A549 (cell line): ENCODE results near the gene HEPHL1. TPM values are rescaled to one million over a fixed set of nuclear protein-coding genes. Genes with fewer than 3 reads are reported as not detected.

Experiments used
- ATAC-seq, 2 experiments: fragments of 200-7000 bp in 1 of 2; fragments of >200 bp in 1 of 2; cut with Nextera tagmentation in 1 of 2; cut with Tn5 transposase in 1 of 2; 3 replicates each; pipeline versions ENCODE4 v1.8.0 to v1.9.1; 2018 to 2020; ENCODE audit warnings: mild to moderate bottlenecking in 1 of 2, moderate library complexity in 1 of 2
- CTCF ChIA-PET: fragments of 300-600 bp; sonication (Branson Sonifier 250); formaldehyde crosslinking; extraction: SDS; loops from one replicate; lab custom pipeline; 2021; ENCODE audit warnings: antibody characterized with exemption, inconsistent platforms; lab: Yijun Ruan, JAX
- POLR2A ChIA-PET: fragments of 350-600 bp; formaldehyde crosslinking; extraction: SDS; loops from one replicate; lab custom pipeline; 2021; ENCODE audit warnings: antibody characterized with exemption, inconsistent platforms; lab: Yijun Ruan, JAX
- DNase-seq, 2 experiments: peaks; one replicate each; pipeline versions ENCODE4 v3.0.0 to v3.0.0-alpha.2; 2011 to 2016; ENCODE audit warnings: low read depth in 1 of 2, low spot score in 1 of 2
- FAIRE-seq: peaks from 2 replicates; lab custom pipeline; 2011; peaks lifted over from hg19 to GRCh38; lab: Jason Lieb, UNC
- H3K27ac ChIP-seq, 2 experiments: fragments of >200 bp; sonication (Bioruptor Twin); formaldehyde crosslinking; 3 replicates each; pipeline ENCODE4 v1.5.1; 2016 to 2017
- H3K4me1 ChIP-seq: fragments of >200 bp; sonication (Bioruptor Twin); formaldehyde crosslinking; 3 replicates; pipeline ENCODE4 v1.6.1; 2016
- H3K4me2 ChIP-seq: fragments of >200 bp; sonication (Bioruptor Twin); formaldehyde crosslinking; 3 replicates; pipeline ENCODE4 v1.6.1; 2016
- H3K4me3 ChIP-seq: fragments of >200 bp; sonication (Bioruptor Twin); formaldehyde crosslinking; 3 replicates; pipeline ENCODE4 v1.5.1; 2016
- H3K9me3 ChIP-seq: fragments of >200 bp; sonication (Bioruptor Twin); formaldehyde crosslinking; 3 replicates; pipeline ENCODE4 v1.6.1; 2016
- BHLHE40 ChIP-seq: IDR thresholded peaks from 2 replicates; pipeline ENCODE4 v1.6.1; 2012; ENCODE audit warnings: low read depth, low read length, inconsistent platforms
- CBX2 ChIP-seq: fragments of 200-600 bp; sonication (generic); IDR thresholded peaks from 2 replicates; pipeline ENCODE4 v1.6.1; 2016; ENCODE audit warnings: low read depth, mild to moderate bottlenecking, borderline replicate concordance
- CEBPB ChIP-seq, 2 experiments: fragments of >200 bp in 1 of 2; sonication (Bioruptor Twin) in 1 of 2; formaldehyde crosslinking in 1 of 2; IDR thresholded peaks; 2 replicates each; pipeline ENCODE4 v1.6.1; 2012 to 2016
- EHF ChIP-seq: fragments of 250-450 bp; sonication (Bioruptor Pico); IDR thresholded peaks from 2 replicates; pipeline ENCODE4 v1.5.0; 2020; ENCODE audit warnings: mild to moderate bottlenecking
- ESRRA ChIP-seq: fragments of 150-350 bp; IDR thresholded peaks from 2 replicates; pipeline ENCODE4 v1.6.1; 2014; ENCODE audit warnings: mild to moderate bottlenecking, low read length, borderline replicate concordance
- FOSL2 ChIP-seq, 2 experiments: fragments of 450-650 bp in 1 of 2; fragments of >200 bp in 1 of 2; sonication (Bioruptor Twin) in 1 of 2; formaldehyde crosslinking; IDR thresholded peaks; 2 replicates each; pipeline versions ENCODE4 v1.5.0 to v1.6.1; 2016 to 2020; ENCODE audit warnings: mild to moderate bottlenecking in 1 of 2, moderate library complexity in 1 of 2
- FOXS1 ChIP-seq: fragments of 250-450 bp; sonication (Bioruptor Pico); IDR thresholded peaks from 2 replicates; pipeline ENCODE4 v1.5.0; 2020; ENCODE audit warnings: mild to moderate bottlenecking, moderate library complexity
- HDAC2 ChIP-seq: fragments of 200-600 bp; sonication (generic); IDR thresholded peaks from 2 replicates; pipeline ENCODE4 v1.6.1; 2016
- HOXB13 ChIP-seq: fragments of 250-450 bp; sonication (Bioruptor Pico); IDR thresholded peaks from 2 replicates; pipeline ENCODE4 v1.5.0; 2020; ENCODE audit warnings: low read depth, mild to moderate bottlenecking, moderate library complexity
- HOXB5 ChIP-seq: fragments of 250-450 bp; sonication (Bioruptor Pico); IDR thresholded peaks from 2 replicates; pipeline ENCODE4 v1.5.0; 2020; ENCODE audit warnings: mild to moderate bottlenecking, moderate library complexity
- JUNB ChIP-seq: fragments of >200 bp; sonication (Bioruptor Twin); formaldehyde crosslinking; IDR thresholded peaks from 2 replicates; pipeline ENCODE4 v1.6.1; 2016
- MAFK ChIP-seq: fragments of 450-650 bp; IDR thresholded peaks from 2 replicates; pipeline ENCODE4 v1.6.1; 2014; ENCODE audit not compliant: partially characterized antibody
- MYC ChIP-seq: IDR thresholded peaks from 2 replicates; pipeline ENCODE4 v1.6.1; 2012; ENCODE audit warnings: mild to moderate bottlenecking, inconsistent platforms, low read length, improper control_type of control experiment, borderline replicate concordance
- NFE2L2 ChIP-seq: fragments of 150-350 bp; conservative IDR thresholded peaks from 2 replicates; pipeline ENCODE4 v1.6.1; 2014; ENCODE audit warnings: low read length
- NR3C1 ChIP-seq: fragments of >200 bp; sonication (Bioruptor Twin); formaldehyde crosslinking; IDR thresholded peaks from 3 replicates; pipeline ENCODE4 v1.6.1; 2017
- POLR2A ChIP-seq: IDR thresholded peaks from 2 replicates; pipeline ENCODE4 v1.6.1; 2012; ENCODE audit warnings: mild to moderate bottlenecking, low read length
- POLR2AphosphoS2 ChIP-seq: conservative IDR thresholded peaks from 2 replicates; pipeline ENCODE4 v1.6.1; 2012; ENCODE audit warnings: low read length, improper control_type of control experiment, inconsistent platforms
- RCOR1 ChIP-seq: fragments of 150-350 bp; IDR thresholded peaks from 2 replicates; pipeline ENCODE4 v1.6.1; 2014; ENCODE audit warnings: antibody characterized with exemption, low read length, low read depth
- SMC3 ChIP-seq: fragments of >200 bp; sonication (Bioruptor Twin); formaldehyde crosslinking; IDR thresholded peaks from 3 replicates; pipeline ENCODE4 v1.6.1; 2018; ENCODE audit warnings: inconsistent platforms
- TFCP2L1 ChIP-seq: fragments of 250-450 bp; sonication (Bioruptor Pico); IDR thresholded peaks from 2 replicates; pipeline ENCODE4 v1.5.0; 2021; ENCODE audit warnings: mild to moderate bottlenecking
- TP53 ChIP-seq: fragments of 250-450 bp; sonication (Bioruptor Pico); IDR thresholded peaks from 2 replicates; pipeline ENCODE4 v1.5.0; 2021; ENCODE audit warnings: mild to moderate bottlenecking, moderate library complexity
- ZC3H11A ChIP-seq: fragments of 450-650 bp; IDR thresholded peaks from 2 replicates; pipeline ENCODE4 v1.6.1; 2014; ENCODE audit warnings: antibody characterized with exemption, mild to moderate bottlenecking
- ZFP36 ChIP-seq: fragments of 450-650 bp; IDR thresholded peaks from 2 replicates; pipeline ENCODE4 v1.6.1; 2014; ENCODE audit warnings: borderline replicate concordance; ENCODE audit not compliant: partially characterized antibody
- ZSCAN20 ChIP-seq: fragments of 250-450 bp; sonication (Bioruptor Pico); IDR thresholded peaks from 2 replicates; pipeline ENCODE4 v1.8.0; 2022; ENCODE audit warnings: mild to moderate bottlenecking, moderate library complexity
- WGBS: methylation state at CpG from one replicate; pipeline ENCODE4 v1.1.6; 2017; ENCODE audit errors: missing lambda C conversion rate; 5-methylcytosine and 5-hydroxymethylcytosine counted together
- polyA plus RNA-seq, 4 experiments: library from polyadenylated mRNA; depleted of rRNA in 3 of 4; stranded (reverse); fragments of >200 nt; fragmentation: RNase III in 1 of 4; extraction: RNeasy Plus Mini Kit Qiagen cat#74134 plus additional on column Dnase treatment in 1 of 4; gene quantifications; 2 replicates in 3 of 4; 3 replicates in 1 of 4; pipeline ENCODE4 v1.2.3, GENCODE V29; 2011 to 2017
- TF ChIP-seq, protein P1 (sequence below): fragments of >200 bp; sonication (Bioruptor Twin); formaldehyde crosslinking; IDR thresholded peaks from 2 replicates; pipeline ENCODE4 v1.6.1; 2016
- TF ChIP-seq, protein P2 (sequence below): fragments of >200 bp; sonication (Bioruptor Twin); formaldehyde crosslinking; IDR thresholded peaks from 3 replicates; pipeline ENCODE4 v1.5.1; 2016
- TF ChIP-seq, protein P3 (sequence below): fragments of 150-350 bp; IDR thresholded peaks from 2 replicates; pipeline ENCODE4 v1.6.1; 2014; ENCODE audit warnings: low read depth, mild to moderate bottlenecking, low read length
- TF ChIP-seq, protein P4 (sequence below): IDR thresholded peaks from 2 replicates; pipeline ENCODE4 v1.6.1; 2012; ENCODE audit warnings: low read depth, borderline replicate concordance
- TF ChIP-seq, protein P5 (sequence below): fragments of 250-450 bp; sonication (Bioruptor Pico); IDR thresholded peaks from 2 replicates; pipeline ENCODE4 v1.5.0; 2021; ENCODE audit warnings: mild to moderate bottlenecking, moderate library complexity, borderline replicate concordance

Gene HEPHL1
- polyA plus RNA-seq, 2 of the 4 experiments (the other 2 are of a cell fraction), result not detected

DNA sequence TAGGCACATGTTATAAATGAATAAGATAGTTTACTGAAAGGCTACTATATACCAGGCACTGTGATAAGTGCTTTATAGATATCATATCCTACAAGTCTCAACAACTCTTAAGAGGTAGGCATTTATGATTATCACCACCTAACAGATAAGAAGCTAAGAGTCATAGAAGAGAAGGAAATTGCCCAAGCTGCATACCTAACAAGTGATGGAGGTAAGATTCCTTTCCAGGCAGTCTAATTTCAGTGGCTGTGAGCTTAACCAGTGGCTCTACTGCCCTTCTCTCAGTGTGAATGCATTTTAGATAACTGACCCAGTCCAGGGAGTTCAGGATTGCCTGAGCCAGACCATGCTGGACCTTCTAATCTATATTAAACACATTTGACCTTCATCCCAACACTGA lies 39.2 kb downstream of the HEPHL1 start:
- ChIA-PET POLR2A (no interaction called here), CTCF (no interaction called here)

DNA sequence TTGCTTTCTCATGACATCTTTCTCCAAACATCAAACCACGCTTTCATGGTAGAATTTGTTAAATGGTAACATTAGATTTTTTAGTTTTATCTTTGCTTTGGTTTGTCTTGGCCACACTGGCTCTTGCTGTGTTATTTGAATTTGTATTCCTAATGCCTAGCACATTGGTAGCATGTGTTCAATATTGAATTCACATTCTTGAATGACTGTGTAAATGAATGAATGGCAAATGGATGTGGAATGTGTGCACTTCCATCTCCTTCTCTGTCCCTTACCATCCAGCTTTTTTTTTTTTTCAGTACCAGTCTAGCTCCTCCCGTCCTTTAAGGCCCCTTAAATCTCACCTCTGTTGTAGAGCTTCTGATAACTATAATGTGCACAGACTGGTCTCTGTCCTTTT lies 41.2 kb downstream of the HEPHL1 start:
- DNase-seq (no peak), ATAC-seq (no peak), FAIRE-seq (no peak)
- Histone ChIP-seq H3K4me2 (no peak overlapping the region), H3K27ac (no peak overlapping the region), H3K4me3 (no peak overlapping the region), H3K9me3 (no peaks in the 10 kb centered on the region), H3K4me1 (no peaks in the 10 kb centered on the region)
- 3% methylated on average over 2 of the region's 2 CpGs for WGBS
- CTCF ChIA-PET, result no interaction called here
- POLR2A ChIA-PET, result no interaction called here
- no peak for TF ChIP-seq ZFP36
- no peak for TF ChIP-seq NR3C1
- no peak for TF ChIP-seq HOXB13 (CRISPR knock-in tag)
- TF ChIP-seq, protein P1, sequence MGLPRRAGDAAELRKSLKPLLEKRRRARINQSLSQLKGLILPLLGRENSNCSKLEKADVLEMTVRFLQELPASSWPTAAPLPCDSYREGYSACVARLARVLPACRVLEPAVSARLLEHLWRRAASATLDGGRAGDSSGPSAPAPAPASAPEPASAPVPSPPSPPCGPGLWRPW, result no peak
- TF ChIP-seq HOXB5, result no peak
- TF ChIP-seq TP53 (CRISPR knock-in tag), result no peak
- TF ChIP-seq EHF, result no peak
- TF ChIP-seq, protein P2, sequence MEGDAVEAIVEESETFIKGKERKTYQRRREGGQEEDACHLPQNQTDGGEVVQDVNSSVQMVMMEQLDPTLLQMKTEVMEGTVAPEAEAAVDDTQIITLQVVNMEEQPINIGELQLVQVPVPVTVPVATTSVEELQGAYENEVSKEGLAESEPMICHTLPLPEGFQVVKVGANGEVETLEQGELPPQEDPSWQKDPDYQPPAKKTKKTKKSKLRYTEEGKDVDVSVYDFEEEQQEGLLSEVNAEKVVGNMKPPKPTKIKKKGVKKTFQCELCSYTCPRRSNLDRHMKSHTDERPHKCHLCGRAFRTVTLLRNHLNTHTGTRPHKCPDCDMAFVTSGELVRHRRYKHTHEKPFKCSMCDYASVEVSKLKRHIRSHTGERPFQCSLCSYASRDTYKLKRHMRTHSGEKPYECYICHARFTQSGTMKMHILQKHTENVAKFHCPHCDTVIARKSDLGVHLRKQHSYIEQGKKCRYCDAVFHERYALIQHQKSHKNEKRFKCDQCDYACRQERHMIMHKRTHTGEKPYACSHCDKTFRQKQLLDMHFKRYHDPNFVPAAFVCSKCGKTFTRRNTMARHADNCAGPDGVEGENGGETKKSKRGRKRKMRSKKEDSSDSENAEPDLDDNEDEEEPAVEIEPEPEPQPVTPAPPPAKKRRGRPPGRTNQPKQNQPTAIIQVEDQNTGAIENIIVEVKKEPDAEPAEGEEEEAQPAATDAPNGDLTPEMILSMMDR, result no peak
- no peak for TF ChIP-seq HDAC2
- TF ChIP-seq FOSL2 (IDR thresholded peaks at IDR 0.05), result no peak
- TF ChIP-seq FOSL2 (CRISPR knock-in tag; IDR thresholded peaks at IDR 0.05), result no peak
- TF ChIP-seq ZC3H11A, result no peak
- no peak for TF ChIP-seq RCOR1
- no peak for TF ChIP-seq TFCP2L1 (CRISPR knock-in tag)
- TF ChIP-seq FOXS1 (CRISPR knock-in tag), result no peak
- TF ChIP-seq, protein P3, sequence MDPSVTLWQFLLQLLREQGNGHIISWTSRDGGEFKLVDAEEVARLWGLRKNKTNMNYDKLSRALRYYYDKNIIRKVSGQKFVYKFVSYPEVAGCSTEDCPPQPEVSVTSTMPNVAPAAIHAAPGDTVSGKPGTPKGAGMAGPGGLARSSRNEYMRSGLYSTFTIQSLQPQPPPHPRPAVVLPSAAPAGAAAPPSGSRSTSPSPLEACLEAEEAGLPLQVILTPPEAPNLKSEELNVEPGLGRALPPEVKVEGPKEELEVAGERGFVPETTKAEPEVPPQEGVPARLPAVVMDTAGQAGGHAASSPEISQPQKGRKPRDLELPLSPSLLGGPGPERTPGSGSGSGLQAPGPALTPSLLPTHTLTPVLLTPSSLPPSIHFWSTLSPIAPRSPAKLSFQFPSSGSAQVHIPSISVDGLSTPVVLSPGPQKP, result no peak
- TF ChIP-seq, protein P4, sequence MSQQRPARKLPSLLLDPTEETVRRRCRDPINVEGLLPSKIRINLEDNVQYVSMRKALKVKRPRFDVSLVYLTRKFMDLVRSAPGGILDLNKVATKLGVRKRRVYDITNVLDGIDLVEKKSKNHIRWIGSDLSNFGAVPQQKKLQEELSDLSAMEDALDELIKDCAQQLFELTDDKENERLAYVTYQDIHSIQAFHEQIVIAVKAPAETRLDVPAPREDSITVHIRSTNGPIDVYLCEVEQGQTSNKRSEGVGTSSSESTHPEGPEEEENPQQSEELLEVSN, result no peak
- no peak for TF ChIP-seq CBX2
- no peak for TF ChIP-seq POLR2AphosphoS2
- no peak for TF ChIP-seq MYC

More for the DNA sequence above, 39.2 kb downstream of the HEPHL1 start:
- ATAC-seq, result no peak
- H3K9me3 ChIP-seq, result no peaks in the 10 kb centered on the region
- no peak for FAIRE-seq
- H3K4me3 ChIP-seq, result no peak overlapping the region
- H3K4me1 ChIP-seq, result no peaks in the 10 kb centered on the region
- no peak for TF ChIP-seq JUNB
- TF ChIP-seq CEBPB (IDR thresholded peaks at IDR 0.05), result no peak
- no peak for TF ChIP-seq NFE2L2
- no peak for TF ChIP-seq MAFK
- no peak for TF ChIP-seq POLR2A
- TF ChIP-seq ZSCAN20, result no peak
- TF ChIP-seq TFCP2L1 (CRISPR knock-in tag), result no peak
- TF ChIP-seq EHF, result no peak
- no peak for TF ChIP-seq FOXS1 (CRISPR knock-in tag)
- no peak for TF ChIP-seq BHLHE40
- TF ChIP-seq, protein P2, result no peak
- TF ChIP-seq, protein P1, result no peak
- no peak for TF ChIP-seq ESRRA
- TF ChIP-seq SMC3, result no peak
- TF ChIP-seq RCOR1, result no peak
- TF ChIP-seq ZC3H11A, result no peak
- TF ChIP-seq, protein P5, sequence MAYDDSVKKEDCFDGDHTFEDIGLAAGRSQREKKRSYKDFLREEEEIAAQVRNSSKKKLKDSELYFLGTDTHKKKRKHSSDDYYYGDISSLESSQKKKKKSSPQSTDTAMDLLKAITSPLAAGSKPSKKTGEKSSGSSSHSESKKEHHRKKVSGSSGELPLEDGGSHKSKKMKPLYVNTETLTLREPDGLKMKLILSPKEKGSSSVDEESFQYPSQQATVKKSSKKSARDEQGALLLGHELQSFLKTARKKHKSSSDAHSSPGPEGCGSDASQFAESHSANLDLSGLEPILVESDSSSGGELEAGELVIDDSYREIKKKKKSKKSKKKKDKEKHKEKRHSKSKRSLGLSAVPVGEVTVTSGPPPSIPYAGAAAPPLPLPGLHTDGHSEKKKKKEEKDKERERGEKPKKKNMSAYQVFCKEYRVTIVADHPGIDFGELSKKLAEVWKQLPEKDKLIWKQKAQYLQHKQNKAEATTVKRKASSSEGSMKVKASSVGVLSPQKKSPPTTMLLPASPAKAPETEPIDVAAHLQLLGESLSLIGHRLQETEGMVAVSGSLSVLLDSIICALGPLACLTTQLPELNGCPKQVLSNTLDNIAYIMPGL (CRISPR knock-in tag), result no peak
- H3K4me2 ChIP-seq, result no peak overlapping the region
- no peak for DNase-seq
- H3K27ac ChIP-seq, result no peak overlapping the region
